H9 (cell line): Measurements from ENCODE around the gene TMPRSS11A. TPM values are rescaled to one million over a fixed set of nuclear protein-coding genes. Genes with fewer than 3 reads are reported as not detected.

Experiments used
- DNase-seq: peaks from one replicate; pipeline ENCODE4 v3.0.0-alpha.2; 2017
- H2AFZ ChIP-seq: one replicate; pipeline ENCODE4 v1.6.1; 2013; ENCODE audit warnings: mild to moderate bottlenecking, low read length, control low read depth, moderate library complexity
- H2AK5ac ChIP-seq: 2 replicates; pipeline ENCODE4 v1.6.1; 2013; ENCODE audit warnings: low read length, control low read depth, mixed read lengths; ENCODE audit not compliant: insufficient read length
- H2BK120ac ChIP-seq: one replicate; pipeline ENCODE4 v1.6.1; 2013; ENCODE audit warnings: low read depth, mild to moderate bottlenecking, low read length, control low read depth, inconsistent platforms; ENCODE audit not compliant: poor library complexity, severe bottlenecking
- H2BK12ac ChIP-seq: 2 replicates; pipeline ENCODE4 v1.6.1; 2013; ENCODE audit warnings: low read length, control low read depth, mixed read lengths, low read depth; ENCODE audit not compliant: insufficient read length
- H2BK15ac ChIP-seq: 2 replicates; pipeline ENCODE4 v1.6.1; 2013; ENCODE audit warnings: low read depth, low read length, control low read depth
- H2BK20ac ChIP-seq: one replicate; pipeline ENCODE4 v1.6.1; 2013; ENCODE audit warnings: low read depth, mild to moderate bottlenecking, low read length, control low read depth, inconsistent platforms; ENCODE audit not compliant: poor library complexity, severe bottlenecking
- H2BK5ac ChIP-seq: 2 replicates; pipeline ENCODE4 v1.6.1; 2013; ENCODE audit warnings: low read length, control low read depth, mixed read lengths; ENCODE audit not compliant: insufficient read length
- H3K14ac ChIP-seq: 2 replicates; pipeline ENCODE4 v1.6.1; 2013; ENCODE audit warnings: low read length, control low read depth; ENCODE audit not compliant: insufficient read depth
- H3K18ac ChIP-seq: 2 replicates; pipeline ENCODE4 v1.6.1; 2013; ENCODE audit warnings: low read depth, mild to moderate bottlenecking, mixed read lengths, low read length, control low read depth; ENCODE audit not compliant: insufficient read length
- H3K23ac ChIP-seq: 2 replicates; pipeline ENCODE4 v1.6.1; 2013; ENCODE audit warnings: low read length, control low read depth, mixed read lengths, low read depth; ENCODE audit not compliant: insufficient read length
- H3K23me2 ChIP-seq: 2 replicates; pipeline ENCODE4 v1.6.1; 2013; ENCODE audit warnings: low read depth, mild to moderate bottlenecking, mixed read lengths, low read length, control low read depth; ENCODE audit not compliant: insufficient read length, poor library complexity, severe bottlenecking
- H3K27ac ChIP-seq: 2 replicates; pipeline ENCODE4 v1.5.1; 2013; ENCODE audit warnings: low read length, control low read depth, mixed read lengths, low read depth; ENCODE audit not compliant: insufficient read length
- H3K27me3 ChIP-seq: 2 replicates; pipeline ENCODE4 v1.6.1; 2013; ENCODE audit warnings: low read length, control low read depth, inconsistent platforms; ENCODE audit not compliant: insufficient read depth
- H3K4ac ChIP-seq: 2 replicates; pipeline ENCODE4 v1.6.1; 2013; ENCODE audit warnings: low read depth, mild to moderate bottlenecking, control low read depth, inconsistent platforms, low read length, moderate library complexity
- H3K4me1 ChIP-seq: 2 replicates; pipeline ENCODE4 v1.6.1; 2013; ENCODE audit warnings: low read length, control low read depth, inconsistent platforms; ENCODE audit not compliant: insufficient read depth
- H3K4me2 ChIP-seq: 2 replicates; pipeline ENCODE4 v1.6.1; 2013; ENCODE audit warnings: low read length, control low read depth, mixed read lengths; ENCODE audit not compliant: insufficient read length, insufficient read depth
- H3K56ac ChIP-seq: 2 replicates; pipeline ENCODE4 v1.6.1; 2013; ENCODE audit warnings: low read depth, mild to moderate bottlenecking, mixed read lengths, low read length, control low read depth; ENCODE audit not compliant: insufficient read length
- H3K79me1 ChIP-seq: 2 replicates; pipeline ENCODE4 v1.6.1; 2013; ENCODE audit warnings: low read depth, mild to moderate bottlenecking, moderate library complexity, low read length, control low read depth, inconsistent platforms; ENCODE audit not compliant: insufficient read depth, poor library complexity, severe bottlenecking
- H3K79me2 ChIP-seq: 2 replicates; pipeline ENCODE4 v1.6.1; 2013; ENCODE audit warnings: low read length, control low read depth, inconsistent platforms; ENCODE audit not compliant: insufficient read depth
- H3K9ac ChIP-seq: 2 replicates; pipeline ENCODE4 v1.6.1; 2013; ENCODE audit warnings: low read length, control low read depth, mixed read lengths; ENCODE audit not compliant: insufficient read length; ENCODE audit errors: extremely low read depth
- H3K9me3 ChIP-seq: one replicate; pipeline ENCODE4 v1.6.1; 2013; ENCODE audit warnings: low read depth, low read length, inconsistent platforms; ENCODE audit not compliant: control insufficient read depth
- H3T11ph ChIP-seq: one replicate; pipeline ENCODE4 v1.6.1; 2013; ENCODE audit warnings: mild to moderate bottlenecking, low read length, control low read depth, inconsistent platforms
- H4K20me1 ChIP-seq: one replicate; pipeline ENCODE4 v1.6.1; 2013; ENCODE audit not compliant: control insufficient read depth, insufficient read length, insufficient read depth
- H4K5ac ChIP-seq: 2 replicates; pipeline ENCODE4 v1.6.1; 2013; ENCODE audit warnings: low read depth, mild to moderate bottlenecking, mixed read lengths, low read length, control low read depth; ENCODE audit not compliant: insufficient read length
- H4K8ac ChIP-seq: replicated peaks from 2 replicates; pipeline ENCODE4 v1.6.1; 2013; ENCODE audit warnings: low read length, control low read depth, mixed read lengths, low read depth; ENCODE audit not compliant: insufficient read length
- H4K91ac ChIP-seq: 2 replicates; pipeline ENCODE4 v1.6.1; 2013; ENCODE audit warnings: low read depth, mild to moderate bottlenecking, moderate library complexity, mixed read lengths, low read length, control low read depth; ENCODE audit not compliant: insufficient read length
- H3K27ac Mint-ChIP-seq, 3 experiments: 2 replicates in 2 of 3; 3 replicates in 1 of 3; pipeline ENCODE4 v1.8.0; 2020 to 2021; ENCODE audit warnings: mixed read lengths in 3 of 3, mild to moderate bottlenecking in 1 of 3, moderate library complexity in 1 of 3
- H3K27me3 Mint-ChIP-seq: 2 replicates; pipeline ENCODE4 v1.8.0; 2021; ENCODE audit warnings: low read depth, mild to moderate bottlenecking, moderate library complexity, mixed read lengths
- H3K36me3 Mint-ChIP-seq, 3 experiments: 2 replicates in 2 of 3; 3 replicates in 1 of 3; pipeline ENCODE4 v1.8.0; 2020 to 2021; ENCODE audit warnings: low read depth in 3 of 3, mixed read lengths in 3 of 3; ENCODE audit not compliant: insufficient read depth in 1 of 3
- H3K4me1 Mint-ChIP-seq, 2 experiments: 2 replicates each; pipeline ENCODE4 v1.8.0; 2020; ENCODE audit warnings: mixed read lengths in 2 of 2
- H3K4me3 Mint-ChIP-seq, 2 experiments: 2 replicates in 1 of 2; 3 replicates in 1 of 2; pipeline ENCODE4 v1.8.0; 2020 to 2021; ENCODE audit warnings: mild to moderate bottlenecking in 2 of 2, mixed read lengths in 2 of 2, moderate library complexity in 1 of 2
- H3K9me3 Mint-ChIP-seq, 2 experiments: 2 replicates in 1 of 2; 3 replicates in 1 of 2; pipeline ENCODE4 v1.8.0; 2020; ENCODE audit warnings: mild to moderate bottlenecking in 2 of 2, mixed read lengths in 2 of 2, moderate library complexity in 1 of 2
- WGBS: extraction: QIAGEN DNeasy Blood & Tissue Kit; methylation state at CpG from one replicate; pipeline ENCODE4 v1.1.7; 2013; ENCODE audit warnings: missing lambda C conversion rate, low lambda C conversion rate, mixed read lengths; ENCODE audit not compliant: insufficient read length; ENCODE audit errors: extremely low coverage; 5-methylcytosine and 5-hydroxymethylcytosine counted together
- total RNA-seq: library from RNA; stranded (reverse); gene quantifications from 2 replicates; pipeline ENCODE4 v1.2.1, GENCODE V29; 2021
- TF ChIP-seq, protein P1 (sequence below): fragments of 200-600 bp; sonication (generic); conservative IDR thresholded peaks from 3 replicates; pipeline ENCODE4 v1.8.0; 2021; ENCODE audit warnings: antibody characterized with exemption, mild to moderate bottlenecking

TMPRSS11A gene
- total RNA-seq, 1 experiment from 2014 or later = not detected

DNA sequence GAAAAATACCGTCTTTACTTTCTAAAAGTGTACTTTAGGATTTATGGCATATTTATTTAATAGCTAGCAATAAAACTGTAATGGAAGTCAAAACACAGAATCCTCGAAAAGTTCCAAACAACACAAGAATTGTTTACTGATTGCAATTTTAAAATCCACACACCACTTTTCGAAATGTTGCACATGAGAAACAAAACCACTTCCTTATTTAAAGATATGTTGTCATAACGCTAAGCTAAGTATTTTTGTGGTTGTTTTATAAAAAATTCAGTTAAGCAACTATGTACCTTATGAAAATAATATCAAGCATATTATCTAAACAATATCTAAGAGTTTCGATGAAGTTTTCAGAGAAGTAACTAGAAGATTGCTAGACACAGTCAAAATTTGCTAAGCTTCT lies 79.8 kb downstream of the TMPRSS11A start:
- Histone ChIP-seq H3K27me3 (no peaks in the 10 kb centered on the region), H2BK20ac (no peak overlapping the region), H3K14ac (no peak overlapping the region), H3K4ac (no peak overlapping the region), H4K20me1 (no peaks in the 10 kb centered on the region), H3K23ac (no peak overlapping the region), H3K18ac (no peak overlapping the region), H3K4me1 (no peaks in the 10 kb centered on the region), H3K23me2 (no peaks in the 10 kb centered on the region), H2AK5ac (no peak overlapping the region), H3K27ac (no peak overlapping the region), H3T11ph (no peak overlapping the region), H2BK15ac (no peak overlapping the region), H2AFZ (no peak overlapping the region), H3K9me3 (no peaks in the 10 kb centered on the region), H2BK12ac (no peak overlapping the region), H4K8ac (no peak overlapping the region), H3K9ac (no peak overlapping the region), H4K91ac (no peak overlapping the region), H3K4me2 (no peak overlapping the region), H3K79me1 (no peaks in the 10 kb centered on the region), H3K56ac (no peak overlapping the region), H4K5ac (no peak overlapping the region), H2BK5ac (no peak overlapping the region), H2BK120ac (no peak overlapping the region), H3K79me2 (no peaks in the 10 kb centered on the region)
- no peaks in the 10 kb centered on the region for H3K9me3 Mint-ChIP-seq
- H3K4me3 Mint-ChIP-seq = no peak overlapping the region
- no CpG with 5 or more reads among the region's 5 CpGs for WGBS
- no peaks in the 10 kb centered on the region for H3K36me3 Mint-ChIP-seq
- no peak overlapping the region for H3K27ac Mint-ChIP-seq
- H3K27me3 Mint-ChIP-seq = no peaks in the 10 kb centered on the region
- TF ChIP-seq, protein P1, sequence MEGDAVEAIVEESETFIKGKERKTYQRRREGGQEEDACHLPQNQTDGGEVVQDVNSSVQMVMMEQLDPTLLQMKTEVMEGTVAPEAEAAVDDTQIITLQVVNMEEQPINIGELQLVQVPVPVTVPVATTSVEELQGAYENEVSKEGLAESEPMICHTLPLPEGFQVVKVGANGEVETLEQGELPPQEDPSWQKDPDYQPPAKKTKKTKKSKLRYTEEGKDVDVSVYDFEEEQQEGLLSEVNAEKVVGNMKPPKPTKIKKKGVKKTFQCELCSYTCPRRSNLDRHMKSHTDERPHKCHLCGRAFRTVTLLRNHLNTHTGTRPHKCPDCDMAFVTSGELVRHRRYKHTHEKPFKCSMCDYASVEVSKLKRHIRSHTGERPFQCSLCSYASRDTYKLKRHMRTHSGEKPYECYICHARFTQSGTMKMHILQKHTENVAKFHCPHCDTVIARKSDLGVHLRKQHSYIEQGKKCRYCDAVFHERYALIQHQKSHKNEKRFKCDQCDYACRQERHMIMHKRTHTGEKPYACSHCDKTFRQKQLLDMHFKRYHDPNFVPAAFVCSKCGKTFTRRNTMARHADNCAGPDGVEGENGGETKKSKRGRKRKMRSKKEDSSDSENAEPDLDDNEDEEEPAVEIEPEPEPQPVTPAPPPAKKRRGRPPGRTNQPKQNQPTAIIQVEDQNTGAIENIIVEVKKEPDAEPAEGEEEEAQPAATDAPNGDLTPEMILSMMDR = no peak
- peaks cover 0 to 8% of the 10 kb centered on the region in 2 experiments; a peak in 2 of 4 replicates for H3K4me1 Mint-ChIP-seq
- no peak for DNase-seq
